Measurements from ENCODE around the gene KPNA2. TPM values are rescaled to one million over a fixed set of nuclear protein-coding genes. Genes with fewer than 3 reads are reported as not detected.

KPNA2 gene
- total and polyA plus RNA-seq, 2 of the 13 experiments (the other 11 are each of a cell fraction or from before 2014, with no cell fraction given), result 111 to 305 TPM

GRCh38 chr17:68029512-68030215 lies 5.9 kb upstream of the KPNA2 start (continued):
- no peak for TF ChIP-seq ZNF142 (CRISPR knock-in tag; IDR thresholded peaks at IDR 0.05)
- peak; percentile 98 for TF ChIP-seq SAP130 (CRISPR knock-in tag; IDR thresholded peaks at IDR 0.05; ENCODE audit: low read depth)
- TF ChIP-seq DR1 (CRISPR knock-in tag; IDR thresholded peaks at IDR 0.05), result no peak
- TF ChIP-seq ZNF33B (CRISPR knock-in tag; IDR thresholded peaks at IDR 0.05), result no peak
- TF ChIP-seq CENPBD1 (CRISPR knock-in tag; IDR thresholded peaks at IDR 0.05; ENCODE audit: borderline replicate concordance, low read depth), result no peak
- no peak for TF ChIP-seq ZXDC (CRISPR knock-in tag; IDR thresholded peaks at IDR 0.05)
- TF ChIP-seq TFE3 (CRISPR knock-in tag; IDR thresholded peaks at IDR 0.05), result peak; percentile 89
- peak; percentile 97 for TF ChIP-seq ZNF614 (CRISPR knock-in tag; IDR thresholded peaks at IDR 0.05; ENCODE audit: borderline replicate concordance)
- 0 out of 2 replicates have a peak, but pooled peaks have one; percentile 16 for TF ChIP-seq AKAP8 (CRISPR knock-in tag; IDR thresholded peaks at IDR 0.05)
- no peak for TF ChIP-seq KLF12 (CRISPR knock-in tag; IDR thresholded peaks at IDR 0.05; ENCODE audit: borderline replicate concordance)
- TF ChIP-seq HOMEZ (CRISPR knock-in tag; IDR thresholded peaks at IDR 0.05; ENCODE audit: low read depth), result peak; percentile 95
- 0 out of 2 replicates have a peak, but pooled peaks have one; percentile 41 for TF ChIP-seq CSRNP1 (CRISPR knock-in tag; IDR thresholded peaks at IDR 0.05)
- no peak for TF ChIP-seq PRPF4 (IDR thresholded peaks at IDR 0.05; ENCODE audit: low read depth, low read length, poor library complexity, severe bottlenecking)
- peak; percentile 87 for TF ChIP-seq POGZ (CRISPR knock-in tag; IDR thresholded peaks at IDR 0.05)

All from HepG2 (cell line).